ENCODE measurements around the gene QPRT. TPM values are rescaled to one million over a fixed set of nuclear protein-coding genes. Genes with fewer than 3 reads are reported as not detected.
"Not testable (repeated sequence)": the region's sequence is repeated elsewhere in the genome, so short reads cannot be mapped to it uniquely, and the experiment has no call there.

Gene QPRT
- total and polyA plus RNA-seq, 2 of the 13 experiments (the other 11 are each of a cell fraction or from before 2014, with no cell fraction given) = 130 to 218 TPM

DNA sequence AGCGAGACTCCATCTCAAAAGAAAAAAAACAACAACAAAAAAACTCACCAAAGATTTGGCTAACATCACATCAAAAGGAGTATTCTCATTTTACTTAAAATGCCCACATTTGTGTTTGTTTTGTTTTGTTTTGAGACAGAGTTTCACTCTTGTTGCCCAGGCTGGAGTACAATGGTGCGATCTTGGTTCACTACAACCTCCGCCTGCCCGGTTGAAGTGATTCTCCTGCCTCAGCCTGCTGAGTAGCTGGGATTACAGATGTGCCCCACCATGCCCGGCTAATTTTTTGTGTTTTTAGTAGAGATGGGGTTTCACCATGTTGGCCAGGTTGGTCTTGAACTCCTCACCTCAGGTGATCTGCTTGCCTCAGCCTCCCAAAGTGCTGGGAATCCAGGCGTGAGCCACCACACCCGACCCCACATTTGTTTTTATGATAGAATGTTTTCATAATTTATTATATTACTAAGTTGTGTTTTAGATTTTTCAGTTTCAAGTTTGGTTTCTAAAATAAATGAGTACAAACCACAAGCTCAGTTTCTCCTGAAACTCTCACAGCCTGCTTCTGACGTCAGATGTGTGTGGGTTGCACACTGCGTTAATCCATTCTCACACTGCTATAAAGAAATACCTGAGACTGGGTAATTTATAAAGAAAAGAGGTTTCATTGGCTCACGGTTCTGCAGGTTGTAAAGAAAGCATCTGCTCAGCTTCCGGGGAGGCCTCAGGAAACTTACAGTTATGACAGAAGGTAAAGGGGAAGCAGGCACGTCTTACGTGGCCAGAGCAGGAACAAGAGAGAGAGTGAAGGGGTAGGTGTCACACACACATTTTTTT is 53.0 kb downstream of the QPRT start:
- H3K27ac ChIP-seq (ENCODE audit: extremely low read length, insufficient read depth, low read length); BruUV-seq (replicated peaks); H3K4me3 ChIP-seq (replicated peaks in 1 of 3; ENCODE audit: insufficient read depth in 1 of 3, low read depth in 2 of 3, low read length in 3 of 3); CTCF ChIA-PET (ENCODE audit: low intra/inter-chr PET ratio, low total read pairs); intact Hi-C loops (cut with micrococcal nuclease; ENCODE audit: unreplicated experiment); DNase-seq (ENCODE audit: low spot score); H3K79me2 ChIP-seq (ENCODE audit: insufficient read depth, low read length); H3K9me3 ChIP-seq (ENCODE audit: low read length); H3K36me3 ChIP-seq (replicated peaks in 1 of 2; ENCODE audit: control insufficient read depth in 1 of 2, insufficient read depth in 2 of 2, low read length in 2 of 2); FAIRE-seq; H3K9ac ChIP-seq (ENCODE audit: insufficient read depth, low read depth, low read length); POLR2A ChIA-PET; H3K27me3 ChIP-seq (ENCODE audit: control insufficient read depth in 1 of 2, insufficient read depth in 2 of 2, low read length in 2 of 2); in situ Hi-C loops (cut with HindIII; ENCODE audit: extremely low pct_ligation_motif_present, low pct_unique_long_range_greater_than_20kb); ATAC-seq; H3K4me2 ChIP-seq (ENCODE audit: low read depth, low read length); H2AFZ ChIP-seq (ENCODE audit: low read length); H4K20me1 ChIP-seq (ENCODE audit: insufficient read depth, low read length); TF ChIP-seq CREB1 (CRISPR knock-in tag; IDR thresholded peaks at IDR 0.05): not testable (repeated sequence)
- peak; percentile 33; the same call in 1 of the 2 replicates for TF ChIP-seq CREB1 (IDR thresholded peaks at IDR 0.05)
- peaks cover 43% of the 10 kb centered on the region for H3K4me1 ChIP-seq (ENCODE audit: insufficient read depth, low read length)
- 57% methylated on average over 13 of the region's 13 CpGs for WGBS (ENCODE audit: low lambda C conversion rate)

DNA sequence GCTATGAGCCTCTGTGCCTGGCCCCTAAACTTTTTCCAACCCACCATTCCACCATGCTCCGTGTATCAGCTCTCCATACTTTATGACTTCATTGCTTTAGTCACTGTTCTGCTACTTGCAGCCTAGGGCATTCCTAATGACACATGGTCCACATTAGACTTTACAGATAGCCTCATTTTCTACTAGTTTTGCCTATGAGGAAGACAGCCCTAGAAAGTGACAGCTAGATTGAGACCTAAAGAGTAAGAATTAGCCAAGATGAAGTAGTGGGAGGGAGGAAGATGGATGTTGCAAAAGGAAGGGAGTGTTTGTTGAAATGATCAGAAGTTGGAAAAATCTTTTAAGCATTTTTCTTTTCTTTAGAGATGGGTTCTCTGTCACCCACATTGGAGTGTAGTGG is 55.8 kb downstream of the QPRT start:
- peaks cover 0 to 1% of the 10 kb centered on the region in 2 experiments; a peak in 2 of 5 replicates for H3K27me3 ChIP-seq (ENCODE audit: control insufficient read depth in 1 of 2, insufficient read depth in 2 of 2, low read length in 2 of 2)
- CTCF ChIA-PET (ENCODE audit: low intra/inter-chr PET ratio, low total read pairs) = no interaction called here
- BruUV-seq (replicated peaks) = no TSS peak

More for the DNA sequence above, 55.8 kb downstream of the QPRT start:
- TF ChIP-seq MAZ (IDR thresholded peaks at IDR 0.05; ENCODE audit: borderline replicate concordance, low read depth, low read length) (no peak), MAZ (CRISPR knock-in tag; IDR thresholded peaks at IDR 0.05; ENCODE audit: low read depth) (no peak), MEIS1 (CRISPR knock-in tag; IDR thresholded peaks at IDR 0.05; ENCODE audit: borderline replicate concordance) (no peak), EED (CRISPR knock-in tag; IDR thresholded peaks at IDR 0.05) (no peak), ZNF850 (CRISPR knock-in tag; conservative IDR thresholded peaks at IDR 0.05) (no peak), EEA1 (CRISPR knock-in tag; IDR thresholded peaks at IDR 0.05; ENCODE audit: borderline replicate concordance) (no peak), ISL2 (CRISPR knock-in tag; IDR thresholded peaks at IDR 0.05) (no peak)
- TF ChIP-seq, protein P1, sequence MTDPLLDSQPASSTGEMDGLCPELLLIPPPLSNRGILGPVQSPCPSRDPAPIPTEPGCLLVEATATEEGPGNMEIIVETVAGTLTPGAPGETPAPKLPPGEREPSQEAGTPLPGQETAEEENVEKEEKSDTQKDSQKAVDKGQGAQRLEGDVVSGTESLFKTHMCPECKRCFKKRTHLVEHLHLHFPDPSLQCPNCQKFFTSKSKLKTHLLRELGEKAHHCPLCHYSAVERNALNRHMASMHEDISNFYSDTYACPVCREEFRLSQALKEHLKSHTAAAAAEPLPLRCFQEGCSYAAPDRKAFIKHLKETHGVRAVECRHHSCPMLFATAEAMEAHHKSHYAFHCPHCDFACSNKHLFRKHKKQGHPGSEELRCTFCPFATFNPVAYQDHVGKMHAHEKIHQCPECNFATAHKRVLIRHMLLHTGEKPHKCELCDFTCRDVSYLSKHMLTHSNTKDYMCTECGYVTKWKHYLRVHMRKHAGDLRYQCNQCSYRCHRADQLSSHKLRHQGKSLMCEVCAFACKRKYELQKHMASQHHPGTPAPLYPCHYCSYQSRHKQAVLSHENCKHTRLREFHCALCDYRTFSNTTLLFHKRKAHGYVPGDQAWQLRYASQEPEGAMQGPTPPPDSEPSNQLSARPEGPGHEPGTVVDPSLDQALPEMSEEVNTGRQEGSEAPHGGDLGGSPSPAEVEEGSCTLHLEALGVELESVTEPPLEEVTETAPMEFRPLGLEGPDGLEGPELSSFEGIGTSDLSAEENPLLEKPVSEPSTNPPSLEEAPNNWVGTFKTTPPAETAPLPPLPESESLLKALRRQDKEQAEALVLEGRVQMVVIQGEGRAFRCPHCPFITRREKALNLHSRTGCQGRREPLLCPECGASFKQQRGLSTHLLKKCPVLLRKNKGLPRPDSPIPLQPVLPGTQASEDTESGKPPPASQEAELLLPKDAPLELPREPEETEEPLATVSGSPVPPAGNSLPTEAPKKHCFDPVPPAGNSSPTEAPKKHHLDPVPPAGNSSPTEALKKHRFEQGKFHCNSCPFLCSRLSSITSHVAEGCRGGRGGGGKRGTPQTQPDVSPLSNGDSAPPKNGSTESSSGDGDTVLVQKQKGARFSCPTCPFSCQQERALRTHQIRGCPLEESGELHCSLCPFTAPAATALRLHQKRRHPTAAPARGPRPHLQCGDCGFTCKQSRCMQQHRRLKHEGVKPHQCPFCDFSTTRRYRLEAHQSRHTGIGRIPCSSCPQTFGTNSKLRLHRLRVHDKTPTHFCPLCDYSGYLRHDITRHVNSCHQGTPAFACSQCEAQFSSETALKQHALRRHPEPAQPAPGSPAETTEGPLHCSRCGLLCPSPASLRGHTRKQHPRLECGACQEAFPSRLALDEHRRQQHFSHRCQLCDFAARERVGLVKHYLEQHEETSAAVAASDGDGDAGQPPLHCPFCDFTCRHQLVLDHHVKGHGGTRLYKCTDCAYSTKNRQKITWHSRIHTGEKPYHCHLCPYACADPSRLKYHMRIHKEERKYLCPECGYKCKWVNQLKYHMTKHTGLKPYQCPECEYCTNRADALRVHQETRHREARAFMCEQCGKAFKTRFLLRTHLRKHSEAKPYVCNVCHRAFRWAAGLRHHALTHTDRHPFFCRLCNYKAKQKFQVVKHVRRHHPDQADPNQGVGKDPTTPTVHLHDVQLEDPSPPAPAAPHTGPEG (CRISPR knock-in tag; IDR thresholded peaks at IDR 0.05) = no peak
- Histone ChIP-seq H3K4me3 (replicated peaks in 1 of 3; ENCODE audit: insufficient read depth in 1 of 3, low read depth in 2 of 3, low read length in 3 of 3) (no peak overlapping the region), H3K4me1 (ENCODE audit: insufficient read depth, low read length) (peaks cover 55% of the 10 kb centered on the region), H3K9me3 (ENCODE audit: low read length) (no peaks in the 10 kb centered on the region), H3K4me2 (ENCODE audit: low read depth, low read length) (no peak overlapping the region), H2AFZ (ENCODE audit: low read length) (no peak overlapping the region), H3K79me2 (ENCODE audit: insufficient read depth, low read length) (no peaks in the 10 kb centered on the region), H3K36me3 (replicated peaks in 1 of 2; ENCODE audit: control insufficient read depth in 1 of 2, insufficient read depth in 2 of 2, low read length in 2 of 2) (no peaks in the 10 kb centered on the region), H3K9ac (ENCODE audit: insufficient read depth, low read depth, low read length) (no peak overlapping the region), H3K27ac (ENCODE audit: extremely low read length, insufficient read depth, low read length) (no peak overlapping the region), H4K20me1 (ENCODE audit: insufficient read depth, low read length) (no peaks in the 10 kb centered on the region)
- DNase-seq (ENCODE audit: low spot score) (no peak), ATAC-seq (no peak), FAIRE-seq (no peak)
- 0% methylated on average over 1 of the region's 1 CpG for WGBS (ENCODE audit: low lambda C conversion rate)
- intact Hi-C loops (cut with micrococcal nuclease; ENCODE audit: unreplicated experiment) (loop anchor here (5.0 kb wide), 1 partner anchor 58 kb away; the partner anchor contains the start of gene KIF22), in situ Hi-C loops (cut with HindIII; ENCODE audit: extremely low pct_ligation_motif_present, low pct_unique_long_range_greater_than_20kb) (no loop called here)
- POLR2A ChIA-PET = interaction anchor here (2.0 kb wide), 1 partner anchor 55 kb away, joined by 4 read pairs; the partner anchor contains the start of gene QPRT
